ENCODE data around the gene HLA-A.
A peak's percentile ranks its signal among the peaks of the same experiment; 100 is the strongest.

- TF ChIP-seq, protein P1, sequence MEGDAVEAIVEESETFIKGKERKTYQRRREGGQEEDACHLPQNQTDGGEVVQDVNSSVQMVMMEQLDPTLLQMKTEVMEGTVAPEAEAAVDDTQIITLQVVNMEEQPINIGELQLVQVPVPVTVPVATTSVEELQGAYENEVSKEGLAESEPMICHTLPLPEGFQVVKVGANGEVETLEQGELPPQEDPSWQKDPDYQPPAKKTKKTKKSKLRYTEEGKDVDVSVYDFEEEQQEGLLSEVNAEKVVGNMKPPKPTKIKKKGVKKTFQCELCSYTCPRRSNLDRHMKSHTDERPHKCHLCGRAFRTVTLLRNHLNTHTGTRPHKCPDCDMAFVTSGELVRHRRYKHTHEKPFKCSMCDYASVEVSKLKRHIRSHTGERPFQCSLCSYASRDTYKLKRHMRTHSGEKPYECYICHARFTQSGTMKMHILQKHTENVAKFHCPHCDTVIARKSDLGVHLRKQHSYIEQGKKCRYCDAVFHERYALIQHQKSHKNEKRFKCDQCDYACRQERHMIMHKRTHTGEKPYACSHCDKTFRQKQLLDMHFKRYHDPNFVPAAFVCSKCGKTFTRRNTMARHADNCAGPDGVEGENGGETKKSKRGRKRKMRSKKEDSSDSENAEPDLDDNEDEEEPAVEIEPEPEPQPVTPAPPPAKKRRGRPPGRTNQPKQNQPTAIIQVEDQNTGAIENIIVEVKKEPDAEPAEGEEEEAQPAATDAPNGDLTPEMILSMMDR (IDR thresholded peaks at IDR 0.05; ENCODE audit: insufficient read depth, low read length) = no peak
- TF ChIP-seq, protein P2, sequence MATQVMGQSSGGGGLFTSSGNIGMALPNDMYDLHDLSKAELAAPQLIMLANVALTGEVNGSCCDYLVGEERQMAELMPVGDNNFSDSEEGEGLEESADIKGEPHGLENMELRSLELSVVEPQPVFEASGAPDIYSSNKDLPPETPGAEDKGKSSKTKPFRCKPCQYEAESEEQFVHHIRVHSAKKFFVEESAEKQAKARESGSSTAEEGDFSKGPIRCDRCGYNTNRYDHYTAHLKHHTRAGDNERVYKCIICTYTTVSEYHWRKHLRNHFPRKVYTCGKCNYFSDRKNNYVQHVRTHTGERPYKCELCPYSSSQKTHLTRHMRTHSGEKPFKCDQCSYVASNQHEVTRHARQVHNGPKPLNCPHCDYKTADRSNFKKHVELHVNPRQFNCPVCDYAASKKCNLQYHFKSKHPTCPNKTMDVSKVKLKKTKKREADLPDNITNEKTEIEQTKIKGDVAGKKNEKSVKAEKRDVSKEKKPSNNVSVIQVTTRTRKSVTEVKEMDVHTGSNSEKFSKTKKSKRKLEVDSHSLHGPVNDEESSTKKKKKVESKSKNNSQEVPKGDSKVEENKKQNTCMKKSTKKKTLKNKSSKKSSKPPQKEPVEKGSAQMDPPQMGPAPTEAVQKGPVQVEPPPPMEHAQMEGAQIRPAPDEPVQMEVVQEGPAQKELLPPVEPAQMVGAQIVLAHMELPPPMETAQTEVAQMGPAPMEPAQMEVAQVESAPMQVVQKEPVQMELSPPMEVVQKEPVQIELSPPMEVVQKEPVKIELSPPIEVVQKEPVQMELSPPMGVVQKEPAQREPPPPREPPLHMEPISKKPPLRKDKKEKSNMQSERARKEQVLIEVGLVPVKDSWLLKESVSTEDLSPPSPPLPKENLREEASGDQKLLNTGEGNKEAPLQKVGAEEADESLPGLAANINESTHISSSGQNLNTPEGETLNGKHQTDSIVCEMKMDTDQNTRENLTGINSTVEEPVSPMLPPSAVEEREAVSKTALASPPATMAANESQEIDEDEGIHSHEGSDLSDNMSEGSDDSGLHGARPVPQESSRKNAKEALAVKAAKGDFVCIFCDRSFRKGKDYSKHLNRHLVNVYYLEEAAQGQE (IDR thresholded peaks at IDR 0.05; ENCODE audit: insufficient replicate concordance, low read depth) = no peak
- peak; percentile 98 for TF ChIP-seq POLR2AphosphoS5 (IDR thresholded peaks at IDR 0.05; ENCODE audit: low read depth)
- peak; percentile 69; the same call in 1 of the 2 replicates for TF ChIP-seq SPI1 (IDR thresholded peaks at IDR 0.05; ENCODE audit: borderline replicate concordance, low read depth)
- TF ChIP-seq GABPA (IDR thresholded peaks at IDR 0.05; ENCODE audit: low read depth) = peak; percentile 54; the same call in 1 of the 2 replicates
These were observed 22.7 kb downstream of the HLA-A start for GRCh38 chr6:29964887-29965562.
